HCT116 (cell line): Measurements from ENCODE around the gene SLC12A3.

ENCODE experiments used
- CEBPB ChIP-seq: IDR thresholded peaks from 2 replicates; pipeline ENCODE4 v1.6.1; 2012; ENCODE audit warnings: low read depth
- EGR1 ChIP-seq: IDR thresholded peaks from 2 replicates; pipeline ENCODE4 v1.6.1; 2012; ENCODE audit warnings: low read depth
- JUND ChIP-seq: IDR thresholded peaks from 2 replicates; pipeline ENCODE4 v1.6.1; 2012
- TCF7L2 ChIP-seq: IDR thresholded peaks from 2 replicates; pipeline ENCODE4 v1.7.0; 2011; ENCODE audit warnings: borderline replicate concordance, inconsistent platforms; ENCODE audit not compliant: insufficient read depth, insufficient read length; ENCODE audit errors: extremely low read depth
- TF ChIP-seq, protein P1 (sequence below): IDR thresholded peaks from 2 replicates; pipeline ENCODE4 v1.6.1; 2012
- TF ChIP-seq, protein P2 (sequence below), 3 experiments: fragments of 200-600 bp in 1 of 3; sonication (generic) in 1 of 3; IDR thresholded peaks in 2 of 3; conservative IDR thresholded peaks in 1 of 3; 2 replicates each; pipeline ENCODE4 v1.5.1; 2012 to 2017; ENCODE audit warnings: low read depth in 2 of 3, low read length in 2 of 3, antibody characterized with exemption in 1 of 3, borderline replicate concordance in 1 of 3, control low read depth in 1 of 3, mild to moderate bottlenecking in 1 of 3, mixed read lengths in 1 of 3, mixed run types in 1 of 3, moderate library complexity in 1 of 3; ENCODE audit not compliant: insufficient read depth in 1 of 3
- TF ChIP-seq, protein P3 (sequence below): IDR thresholded peaks from 2 replicates; pipeline ENCODE4 v1.6.1; 2011; ENCODE audit warnings: mild to moderate bottlenecking, low read length, moderate library complexity; ENCODE audit not compliant: insufficient replicate concordance; ENCODE audit errors: extremely low read depth

DNA sequence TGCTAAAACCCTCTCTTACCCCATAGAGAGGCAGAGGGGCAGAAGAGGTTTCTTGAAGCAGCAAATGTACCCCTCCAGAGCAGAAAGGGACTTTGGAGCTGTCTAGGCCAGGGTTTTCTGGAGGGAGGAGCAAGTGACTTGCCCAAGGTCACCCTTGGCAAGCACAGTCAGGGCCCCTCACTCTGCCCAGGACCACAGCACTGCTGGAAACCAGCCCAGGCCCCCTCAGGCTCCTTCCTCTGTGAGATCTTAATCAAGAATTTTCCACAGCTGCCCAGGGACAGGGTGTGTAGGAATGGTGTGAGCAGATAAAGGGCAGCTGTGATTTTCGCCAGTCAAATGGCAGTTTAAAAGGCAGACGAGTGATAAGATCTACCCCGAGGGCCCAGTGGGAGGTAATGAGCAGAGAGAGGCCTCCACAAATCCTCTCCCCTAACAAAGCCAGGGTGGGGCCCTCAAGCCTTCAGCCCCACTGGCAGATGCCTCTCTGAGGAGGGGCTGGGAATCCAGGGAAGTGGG is 3.9 kb upstream of the SLC12A3 start:
- TF ChIP-seq, protein P1, sequence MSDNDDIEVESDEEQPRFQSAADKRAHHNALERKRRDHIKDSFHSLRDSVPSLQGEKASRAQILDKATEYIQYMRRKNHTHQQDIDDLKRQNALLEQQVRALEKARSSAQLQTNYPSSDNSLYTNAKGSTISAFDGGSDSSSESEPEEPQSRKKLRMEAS = no peak
- no peak for TF ChIP-seq CEBPB
- TF ChIP-seq TCF7L2 = no peak
- TF ChIP-seq, protein P2, sequence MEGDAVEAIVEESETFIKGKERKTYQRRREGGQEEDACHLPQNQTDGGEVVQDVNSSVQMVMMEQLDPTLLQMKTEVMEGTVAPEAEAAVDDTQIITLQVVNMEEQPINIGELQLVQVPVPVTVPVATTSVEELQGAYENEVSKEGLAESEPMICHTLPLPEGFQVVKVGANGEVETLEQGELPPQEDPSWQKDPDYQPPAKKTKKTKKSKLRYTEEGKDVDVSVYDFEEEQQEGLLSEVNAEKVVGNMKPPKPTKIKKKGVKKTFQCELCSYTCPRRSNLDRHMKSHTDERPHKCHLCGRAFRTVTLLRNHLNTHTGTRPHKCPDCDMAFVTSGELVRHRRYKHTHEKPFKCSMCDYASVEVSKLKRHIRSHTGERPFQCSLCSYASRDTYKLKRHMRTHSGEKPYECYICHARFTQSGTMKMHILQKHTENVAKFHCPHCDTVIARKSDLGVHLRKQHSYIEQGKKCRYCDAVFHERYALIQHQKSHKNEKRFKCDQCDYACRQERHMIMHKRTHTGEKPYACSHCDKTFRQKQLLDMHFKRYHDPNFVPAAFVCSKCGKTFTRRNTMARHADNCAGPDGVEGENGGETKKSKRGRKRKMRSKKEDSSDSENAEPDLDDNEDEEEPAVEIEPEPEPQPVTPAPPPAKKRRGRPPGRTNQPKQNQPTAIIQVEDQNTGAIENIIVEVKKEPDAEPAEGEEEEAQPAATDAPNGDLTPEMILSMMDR (IDR thresholded peaks at IDR 0.05 in 2 of 3, conservative IDR thresholded peaks at IDR 0.05 in 1 of 3; ENCODE audit: borderline replicate concordance in 1 of 3, insufficient read depth in 1 of 3, low read depth in 2 of 3, low read length in 2 of 3) = no peak
- TF ChIP-seq, protein P3, sequence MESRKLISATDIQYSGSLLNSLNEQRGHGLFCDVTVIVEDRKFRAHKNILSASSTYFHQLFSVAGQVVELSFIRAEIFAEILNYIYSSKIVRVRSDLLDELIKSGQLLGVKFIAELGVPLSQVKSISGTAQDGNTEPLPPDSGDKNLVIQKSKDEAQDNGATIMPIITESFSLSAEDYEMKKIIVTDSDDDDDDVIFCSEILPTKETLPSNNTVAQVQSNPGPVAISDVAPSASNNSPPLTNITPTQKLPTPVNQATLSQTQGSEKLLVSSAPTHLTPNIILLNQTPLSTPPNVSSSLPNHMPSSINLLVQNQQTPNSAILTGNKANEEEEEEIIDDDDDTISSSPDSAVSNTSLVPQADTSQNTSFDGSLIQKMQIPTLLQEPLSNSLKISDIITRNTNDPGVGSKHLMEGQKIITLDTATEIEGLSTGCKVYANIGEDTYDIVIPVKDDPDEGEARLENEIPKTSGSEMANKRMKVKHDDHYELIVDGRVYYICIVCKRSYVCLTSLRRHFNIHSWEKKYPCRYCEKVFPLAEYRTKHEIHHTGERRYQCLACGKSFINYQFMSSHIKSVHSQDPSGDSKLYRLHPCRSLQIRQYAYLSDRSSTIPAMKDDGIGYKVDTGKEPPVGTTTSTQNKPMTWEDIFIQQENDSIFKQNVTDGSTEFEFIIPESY = no peak
- no peak for TF ChIP-seq JUND
- no peak for TF ChIP-seq EGR1
